Measurements from ENCODE around the gene OLFM4.

- TF ChIP-seq ELF4 (IDR thresholded peaks at IDR 0.05), result no peak
- no peak for TF ChIP-seq PKNOX1 (IDR thresholded peaks at IDR 0.05)
- no peak for TF ChIP-seq TARDBP (IDR thresholded peaks at IDR 0.05)
- TF ChIP-seq ZNF384 (IDR thresholded peaks at IDR 0.05), result no peak
- TF ChIP-seq SP1 (IDR thresholded peaks at IDR 0.05), result no peak
- no peak for TF ChIP-seq BHLHE40 (IDR thresholded peaks at IDR 0.05; ENCODE audit: borderline replicate concordance)
- no peak for TF ChIP-seq ARNT (IDR thresholded peaks at IDR 0.05)
- TF ChIP-seq NFRKB (IDR thresholded peaks at IDR 0.05), result no peak
- TF ChIP-seq FOXM1 (IDR thresholded peaks at IDR 0.05; ENCODE audit: borderline replicate concordance), result no peak
- no peak for TF ChIP-seq FOXK2 (IDR thresholded peaks at IDR 0.05)
- no peak for TF ChIP-seq HDGF (IDR thresholded peaks at IDR 0.05; ENCODE audit: borderline replicate concordance)
Observed at GRCh38 chr13:52997951-52998876, 30.4 kb upstream of the OLFM4 start.

All from HEK293T (cell line).